GM19395 (cell line): Measurements from ENCODE around the gene PRRX2.

ENCODE experiments used
- ATAC-seq: cut with Tn5 transposase; IDR thresholded peaks from one replicate; pipeline ENCODE4 v1.9.1; 2021; ENCODE audit warnings: mild to moderate bottlenecking, moderate library complexity; ENCODE audit not compliant: unreplicated experiment

Gene PRRX2

DNA sequence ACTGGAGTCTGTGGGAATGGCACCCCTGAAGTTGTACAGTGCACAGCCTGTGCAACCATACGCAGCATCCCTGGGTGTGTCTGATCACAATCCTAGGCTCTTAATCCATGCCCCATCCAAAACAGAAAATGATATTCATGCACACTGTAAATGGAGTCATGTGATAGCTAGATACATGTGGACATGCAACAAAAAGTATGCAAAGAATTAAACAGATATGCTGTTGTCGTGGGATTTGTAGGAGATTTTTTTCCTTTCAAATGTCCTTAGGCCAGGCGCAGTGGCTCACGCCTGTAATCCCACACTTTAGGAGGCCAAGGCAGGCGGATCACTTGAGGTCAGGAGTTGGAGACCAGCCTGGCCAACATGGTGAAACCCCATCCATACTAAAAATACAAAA, 36.1 kb downstream of the PRRX2 start:
- ATAC-seq = no peak

DNA sequence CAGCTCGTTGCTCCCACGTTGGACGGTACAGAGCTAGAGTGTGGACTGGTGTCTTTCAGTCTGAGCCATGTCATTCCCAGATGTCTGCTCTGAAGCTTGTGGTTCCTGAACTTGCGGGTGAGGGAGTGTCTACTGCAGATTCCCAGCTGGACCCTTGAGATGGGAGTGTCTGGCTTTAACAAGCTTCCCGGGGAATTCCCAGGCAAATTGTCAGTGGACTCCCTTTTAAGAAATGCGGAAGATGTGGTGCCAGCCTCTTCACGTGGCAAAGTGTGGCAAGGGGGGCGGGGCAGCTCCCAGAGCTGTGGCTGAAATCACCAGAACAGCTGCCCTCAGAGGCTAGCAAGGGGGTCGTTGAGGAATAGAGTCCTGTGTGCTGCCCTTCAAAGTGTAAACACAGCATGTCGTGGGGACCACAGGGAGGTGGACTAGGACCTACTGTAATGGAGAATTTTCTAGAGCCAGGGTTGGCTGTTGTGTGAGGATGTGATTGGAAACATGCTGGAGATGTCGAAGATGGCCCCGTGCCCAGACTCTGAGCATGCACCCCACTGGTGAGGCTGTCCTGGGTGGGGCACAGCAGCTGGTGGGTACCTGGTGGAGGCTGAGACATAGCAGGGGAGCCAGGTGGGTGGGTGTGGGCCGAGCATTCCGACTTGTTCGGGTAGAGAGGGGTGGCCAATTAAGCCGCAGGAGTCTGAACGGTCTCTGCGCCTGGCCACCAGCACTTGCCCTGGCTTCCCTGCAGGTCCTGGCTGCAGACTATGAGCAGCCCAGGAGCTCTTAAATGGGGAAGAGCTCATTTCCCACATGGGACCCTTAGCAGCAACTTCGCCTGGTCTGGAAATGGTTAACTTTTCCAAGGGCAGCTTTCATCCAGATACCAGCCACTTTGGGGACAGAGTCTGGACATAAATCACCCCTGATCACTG, 37.4 kb downstream of the PRRX2 start:
- no peak for ATAC-seq

GRCh38 chr9:129703667-129704355, 38.4 kb downstream of the PRRX2 start:
- ATAC-seq = no peak

DNA sequence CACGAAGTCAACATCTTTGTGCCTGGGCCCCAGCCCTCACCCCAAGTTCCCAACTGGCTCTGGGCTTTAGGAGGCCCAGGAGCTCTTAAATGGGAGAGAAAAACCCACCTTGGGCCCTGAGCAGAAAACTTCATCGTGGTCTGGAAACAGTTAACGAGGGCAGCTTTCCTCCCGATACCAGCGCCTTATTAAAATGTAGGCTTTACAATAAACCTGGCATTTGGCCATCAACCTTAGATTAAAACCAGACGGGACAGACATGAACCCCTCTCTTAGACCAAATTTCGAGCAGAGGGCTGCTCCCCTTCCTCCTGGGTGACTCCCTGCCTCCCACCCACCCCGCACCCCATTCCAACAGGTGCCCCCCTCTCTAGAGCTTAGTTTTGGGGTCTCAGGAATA, 39.4 kb downstream of the PRRX2 start:
- no peak for ATAC-seq

- no peak for ATAC-seq
These were observed 43.3 kb downstream of the PRRX2 start for GRCh38 chr9:129708793-129709192.

DNA sequence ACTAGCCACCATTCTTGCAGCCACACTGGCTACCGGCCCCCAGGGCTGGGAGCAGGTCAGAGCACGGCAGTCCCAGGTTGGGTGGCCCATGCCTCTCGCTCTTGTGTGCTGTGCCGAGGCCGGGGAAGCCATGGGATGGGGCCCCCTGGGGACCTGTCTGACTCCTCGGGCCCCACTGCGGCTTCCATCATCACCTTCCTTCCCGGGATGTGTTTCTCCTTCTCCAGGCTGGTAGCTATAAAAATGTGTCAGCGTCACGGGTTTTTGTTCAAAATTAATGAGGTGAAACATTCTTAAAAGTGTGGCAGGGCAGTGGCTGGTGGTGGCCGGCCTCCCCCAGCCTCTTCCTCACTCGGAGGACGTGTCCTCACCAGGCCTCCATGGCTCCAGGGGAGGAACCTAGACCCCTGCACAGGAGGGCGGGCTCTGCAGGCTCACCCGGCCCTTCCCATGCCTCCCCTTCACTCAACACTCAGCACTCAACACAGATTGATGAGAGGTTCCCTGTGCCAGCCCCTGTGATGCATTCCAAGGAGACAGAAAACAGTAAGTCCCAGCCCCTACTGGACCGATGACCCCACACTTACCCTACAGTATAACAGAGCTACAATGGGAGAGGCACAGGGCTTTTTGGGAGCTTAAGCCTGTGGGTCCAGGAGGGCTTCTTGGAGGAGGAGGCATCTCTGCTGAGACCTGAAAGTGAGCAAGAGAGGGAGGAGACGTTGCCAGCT, 44.2 kb downstream of the PRRX2 start:
- ATAC-seq = no peak

DNA sequence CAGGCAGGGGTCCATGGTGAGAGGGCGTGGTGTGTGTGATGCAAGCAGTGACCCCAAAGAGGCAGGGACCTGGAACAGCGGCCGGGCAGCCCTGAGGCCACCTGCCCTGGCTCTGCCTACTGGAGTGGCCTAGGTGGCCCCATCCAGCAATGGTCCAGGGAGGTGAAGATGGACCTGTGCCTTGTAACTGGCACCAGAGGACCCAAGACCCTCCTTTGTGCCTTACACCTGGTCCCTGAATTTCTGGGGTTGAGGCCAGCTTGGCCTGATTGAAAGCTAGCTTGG, 44.7 kb downstream of the PRRX2 start:
- ATAC-seq = no peak

DNA sequence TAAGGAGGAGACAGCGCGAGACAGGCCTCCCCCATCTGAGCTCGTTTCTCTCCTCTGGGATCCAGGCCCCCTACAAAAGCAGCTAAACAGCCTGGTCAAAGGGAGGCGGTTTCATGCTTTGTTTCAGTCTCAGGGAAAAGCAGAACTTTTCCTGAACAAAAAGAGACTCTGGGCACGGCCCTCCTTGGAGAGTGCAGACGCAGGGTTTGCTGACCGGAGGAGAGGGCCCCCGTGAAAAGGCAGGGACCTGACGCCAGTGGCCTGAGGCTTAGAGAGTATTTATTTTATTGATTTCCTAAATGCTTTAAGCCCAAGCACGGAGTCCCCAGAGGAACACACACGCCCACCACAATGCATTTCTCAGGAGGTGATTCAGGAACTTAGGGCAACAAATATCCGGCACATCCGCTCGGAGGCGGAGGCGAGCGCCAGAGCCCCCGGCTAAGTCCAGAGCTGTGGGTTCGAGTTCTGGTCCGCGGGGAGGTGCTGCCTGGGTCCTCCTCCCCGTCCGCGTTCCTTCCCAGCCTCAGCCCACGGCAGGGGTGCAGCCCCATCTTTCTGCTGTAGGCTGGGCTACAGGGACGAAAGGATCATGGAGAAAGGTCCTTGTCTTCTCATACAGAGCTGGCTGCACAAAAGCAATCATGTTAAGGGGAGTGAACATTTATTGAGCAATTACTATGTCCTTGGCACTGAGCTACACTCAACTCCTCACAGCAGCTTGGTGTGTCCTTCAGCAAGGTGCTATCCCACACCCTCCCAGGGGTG, 47.4 kb downstream of the PRRX2 start:
- no peak for ATAC-seq

GRCh38 chr9:129713402-129713679, 47.9 kb downstream of the PRRX2 start:
- ATAC-seq = no peak

- no peak for ATAC-seq
These were observed 49.1 kb downstream of the PRRX2 start for GRCh38 chr9:129714511-129715061.

DNA sequence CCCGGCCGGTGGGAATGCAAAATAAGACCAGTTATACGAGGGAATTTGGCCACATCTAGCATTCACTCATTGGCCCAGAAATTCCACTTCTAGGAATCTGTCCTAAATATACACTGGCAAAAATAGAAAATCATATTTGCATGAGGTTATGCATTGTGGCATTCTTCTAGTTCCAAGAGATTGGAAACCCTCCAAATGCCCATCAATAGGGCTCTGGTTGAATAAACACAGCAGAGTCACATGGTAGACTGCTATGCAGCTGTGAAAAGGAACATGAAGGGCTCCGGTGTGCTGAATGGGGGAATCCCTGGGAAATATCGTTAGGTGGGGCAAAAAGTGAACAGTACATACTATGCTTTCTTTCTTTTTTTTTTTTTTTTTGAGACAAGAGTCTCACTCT, 50.6 kb downstream of the PRRX2 start:
- ATAC-seq = no peak

GRCh38 chr9:129717991-129718390, 52.5 kb downstream of the PRRX2 start:
- ATAC-seq = no peak

DNA sequence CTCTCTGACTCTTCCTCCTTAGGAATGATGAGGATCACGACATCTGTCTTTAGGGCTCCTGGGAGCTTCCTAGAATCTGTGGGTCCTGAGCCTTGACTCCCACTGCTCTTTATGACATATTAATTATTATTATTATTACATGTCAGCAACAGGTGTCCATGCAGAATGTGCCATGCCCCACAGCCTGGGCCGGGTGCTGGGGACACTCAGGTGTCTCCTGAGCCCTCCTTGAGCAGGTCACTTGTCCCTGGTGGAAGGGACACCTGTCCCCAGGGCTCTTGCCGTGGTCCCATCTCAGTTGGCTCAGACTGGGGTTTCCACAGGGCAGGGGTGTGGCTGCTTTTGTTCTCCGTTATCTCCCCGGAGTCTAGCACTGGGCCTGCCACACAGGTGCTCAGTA, 53.2 kb downstream of the PRRX2 start:
- ATAC-seq = no peak

- ATAC-seq = no peak
These were observed 53.7 kb downstream of the PRRX2 start for GRCh38 chr9:129719135-129719534.

- ATAC-seq = no peak
These were observed 54.9 kb downstream of the PRRX2 start for GRCh38 chr9:129720181-129720864.

- no peak for ATAC-seq
These were observed 55.6 kb downstream of the PRRX2 start for GRCh38 chr9:129720865-129721545.

- no peak for ATAC-seq
These were observed 57.5 kb downstream of the PRRX2 start for GRCh38 chr9:129722913-129723312.

GRCh38 chr9:129724456-129725190, 59.2 kb downstream of the PRRX2 start:
- no peak for ATAC-seq

DNA sequence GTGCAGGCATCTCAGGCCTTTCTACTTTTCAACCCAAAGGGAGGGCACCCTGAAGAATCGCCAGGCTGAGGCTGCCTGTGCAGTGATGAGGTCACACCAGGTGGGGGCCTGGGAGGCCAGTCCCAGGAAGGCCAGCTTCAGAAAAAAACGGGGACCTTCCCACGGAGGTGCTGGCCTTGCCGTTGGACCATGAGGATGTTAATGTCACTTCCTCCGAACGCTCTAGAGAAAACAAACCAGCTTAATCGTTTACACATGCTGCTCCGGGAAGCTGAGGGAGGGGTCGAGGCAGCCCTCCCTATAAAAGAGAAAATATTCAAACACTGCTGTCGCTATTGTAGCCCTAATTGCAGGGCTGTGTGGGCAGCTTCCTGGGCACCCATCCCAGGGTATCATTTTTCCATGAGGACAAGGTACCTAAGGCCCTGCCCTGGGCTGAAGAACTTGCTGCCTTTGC, 60.4 kb downstream of the PRRX2 start:
- ATAC-seq = no peak
